Smooth muscle cell (in vitro differentiated cells): ENCODE results near the gene ABR. TPM values are rescaled to one million over a fixed set of nuclear protein-coding genes. Genes with fewer than 3 reads are reported as not detected.

Source experiments
- DNase-seq: peaks from one replicate; lab custom pipeline; 2025; ENCODE audit not compliant: unreplicated experiment; lab: John Stamatoyannopoulos, UW
- H2AFZ ChIP-seq: fragments of 200-600 bp; sonication (generic); 2 replicates; pipeline ENCODE4 v1.6.0; 2016; ENCODE audit warnings: antibody characterized with exemption, low read depth, mild to moderate bottlenecking
- H3F3A ChIP-seq: fragments of 200-600 bp; sonication (generic); 2 replicates; pipeline ENCODE4 v1.6.0; 2017; ENCODE audit warnings: antibody characterized with exemption, low read depth
- H3K27ac ChIP-seq: fragments of 200-600 bp; sonication (generic); 2 replicates; pipeline ENCODE4 v1.5.1; 2016; ENCODE audit warnings: low read depth, mild to moderate bottlenecking
- H3K27me3 ChIP-seq: fragments of 200-600 bp; sonication (generic); 2 replicates; pipeline ENCODE4 v1.6.1; 2016; ENCODE audit warnings: low read depth, mild to moderate bottlenecking
- H3K36me3 ChIP-seq: fragments of 200-600 bp; sonication (generic); 2 replicates; pipeline ENCODE4 v1.5.1; 2016; ENCODE audit warnings: low read depth
- H3K4me1 ChIP-seq: fragments of 200-600 bp; sonication (generic); 2 replicates; pipeline ENCODE4 v1.5.1; 2016; ENCODE audit warnings: low read depth
- H3K4me2 ChIP-seq: fragments of 200-600 bp; sonication (generic); 2 replicates; pipeline ENCODE4 v1.6.0; 2016; ENCODE audit warnings: mild to moderate bottlenecking
- H3K4me3 ChIP-seq: fragments of 200-600 bp; sonication (generic); 2 replicates; pipeline ENCODE4 v1.5.1; 2016; ENCODE audit warnings: mild to moderate bottlenecking
- H3K79me2 ChIP-seq: fragments of 200-600 bp; sonication (generic); 2 replicates; pipeline ENCODE4 v1.6.0; 2016; ENCODE audit warnings: low read depth, mild to moderate bottlenecking
- H3K9ac ChIP-seq: fragments of 200-600 bp; sonication (generic); 2 replicates; pipeline ENCODE4 v1.6.0; 2016; ENCODE audit warnings: low read depth
- H3K9me3 ChIP-seq: fragments of 200-600 bp; sonication (generic); replicated peaks from 2 replicates; pipeline ENCODE4 v1.5.1; 2016; ENCODE audit warnings: low read depth
- H4K20me1 ChIP-seq: fragments of 200-600 bp; sonication (generic); 2 replicates; pipeline ENCODE4 v1.6.0; 2016; ENCODE audit warnings: low read depth
- CTCF ChIP-seq: fragments of 200-600 bp; sonication (generic); IDR thresholded peaks from 2 replicates; pipeline ENCODE4 v1.5.1; 2017; ENCODE audit warnings: borderline replicate concordance, mild to moderate bottlenecking, antibody characterized with exemption; ENCODE audit not compliant: insufficient read depth, poor library complexity, severe bottlenecking
- WGBS: methylation state at CpG from one replicate; pipeline ENCODE4 v1.1.7; 2016; ENCODE audit warnings: low lambda C conversion rate; 5-methylcytosine and 5-hydroxymethylcytosine counted together
- polyA plus RNA-seq: library from polyadenylated mRNA; unstranded; fragments of >200 nt; fragmentation: Nextera tagmentation; extraction: Ambion mirVana; gene quantifications from 2 replicates; pipeline ENCODE4 v1.2.1, GENCODE V29; 2016
- total RNA-seq: library from RNA; depleted of rRNA; stranded (reverse); fragments of >200 nt; gene quantifications from 2 replicates; pipeline ENCODE4 v1.2.3, GENCODE V29; 2014

The ABR gene
- total and polyA plus RNA-seq, 2 experiments from 2014 or later = 16.1 to 29.1 TPM

GRCh38 chr17:1073241-1073962 lies 106.4 kb downstream of the ABR start:
- Histone ChIP-seq H3K36me3 (no peaks in the 10 kb centered on the region), H3K27me3 (no peaks in the 10 kb centered on the region), H3K79me2 (no peaks in the 10 kb centered on the region), H3K9ac (no peak overlapping the region), H3K4me2 (no peak overlapping the region), H3F3A (no peaks in the 10 kb centered on the region), H3K27ac (no peak overlapping the region), H3K4me1 (no peaks in the 10 kb centered on the region), H3K9me3 (no peaks in the 10 kb centered on the region), H3K4me3 (no peak overlapping the region), H2AFZ (no peak overlapping the region), H4K20me1 (peaks cover 18% of the 10 kb centered on the region)
- no peak for DNase-seq
- no peak for TF ChIP-seq CTCF
- WGBS = 93% methylated on average over 22 of the region's 25 CpGs

GRCh38 chr17:1072551-1072961 lies 107.2 kb downstream of the ABR start:
- no peak for DNase-seq
- H3K9ac ChIP-seq = no peak overlapping the region
- TF ChIP-seq CTCF = no peak
- H3F3A ChIP-seq = no peaks in the 10 kb centered on the region
- H3K4me3 ChIP-seq = no peak overlapping the region
- 95% methylated on average over 18 of the region's 20 CpGs for WGBS
- H3K36me3 ChIP-seq = no peaks in the 10 kb centered on the region
- H3K4me1 ChIP-seq = no peaks in the 10 kb centered on the region
- peaks cover 18% of the 10 kb centered on the region for H4K20me1 ChIP-seq
- H3K79me2 ChIP-seq = no peaks in the 10 kb centered on the region
- no peak overlapping the region for H3K4me2 ChIP-seq
- H3K9me3 ChIP-seq = no peaks in the 10 kb centered on the region
- no peak overlapping the region for H3K27ac ChIP-seq
- no peak overlapping the region for H2AFZ ChIP-seq
- H3K27me3 ChIP-seq = no peaks in the 10 kb centered on the region

GRCh38 chr17:1071103-1071825 lies 108.5 kb downstream of the ABR start:
- Histone ChIP-seq H3K27ac (no peak overlapping the region), H3K9me3 (no peaks in the 10 kb centered on the region), H4K20me1 (peaks cover 17% of the 10 kb centered on the region), H3K9ac (no peak overlapping the region), H3K4me1 (no peaks in the 10 kb centered on the region), H2AFZ (no peak overlapping the region), H3K4me3 (no peak overlapping the region), H3K4me2 (no peak overlapping the region), H3F3A (no peaks in the 10 kb centered on the region), H3K27me3 (no peaks in the 10 kb centered on the region), H3K79me2 (no peaks in the 10 kb centered on the region), H3K36me3 (peaks cover 1% of the 10 kb centered on the region)
- 74% methylated on average over 28 of the region's 29 CpGs for whole genome bisulfite sequencing
- TF ChIP-seq CTCF = no peak
- no peak for DNase-seq

DNA sequence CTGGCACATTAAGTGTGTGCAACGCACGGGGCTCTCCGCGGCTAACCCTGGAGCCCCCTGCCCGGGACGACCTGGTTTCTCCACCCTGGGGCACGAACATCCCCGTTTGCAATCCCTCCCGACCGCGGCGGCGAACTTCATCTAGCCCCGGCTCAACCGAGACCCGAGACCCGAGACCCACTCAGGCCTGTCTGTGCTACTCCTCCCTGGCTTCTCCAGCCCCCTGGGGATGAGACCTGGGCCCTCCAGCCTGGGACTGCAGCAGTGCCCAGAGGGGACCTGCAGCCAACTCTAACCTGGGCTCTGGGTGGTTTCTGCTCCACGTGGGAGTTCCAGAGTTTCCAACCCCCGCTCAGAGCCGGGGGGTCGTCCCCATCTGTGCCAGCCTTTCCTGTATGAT lies 109.4 kb downstream of the ABR start:
- Histone ChIP-seq H3K27me3 (no peaks in the 10 kb centered on the region), H3K9ac (no peak overlapping the region), H3K36me3 (peaks cover 10% of the 10 kb centered on the region), H3F3A (no peaks in the 10 kb centered on the region), H3K79me2 (no peaks in the 10 kb centered on the region), H2AFZ (no peak overlapping the region), H3K9me3 (no peaks in the 10 kb centered on the region), H3K4me1 (no peaks in the 10 kb centered on the region), H3K27ac (no peak overlapping the region), H4K20me1 (peaks cover 10% of the 10 kb centered on the region), H3K4me3 (no peak overlapping the region), H3K4me2 (no peak overlapping the region)
- no peak for TF ChIP-seq CTCF
- WGBS = 91% methylated on average over 21 of the region's 21 CpGs
- DNase-seq = no peak
